HCT116 (cell line): ENCODE data around the gene FCRLB.
"Not testable (repeated sequence)": the region's sequence is repeated elsewhere in the genome, so short reads cannot be mapped to it uniquely, and the experiment has no call there.

Experiments
- EGR1 ChIP-seq: IDR thresholded peaks from 2 replicates; pipeline ENCODE4 v1.6.1; 2012; ENCODE audit warnings: low read depth
- EZH2 ChIP-seq: fragments of 200-600 bp; sonication (generic); IDR thresholded peaks from 2 replicates; pipeline ENCODE4 v1.6.1; 2017; ENCODE audit warnings: antibody characterized with exemption, mixed run types
- POLR2A ChIP-seq: IDR thresholded peaks from 2 replicates; pipeline ENCODE4 v1.7.0; 2011; ENCODE audit warnings: borderline replicate concordance; ENCODE audit not compliant: insufficient read depth, insufficient read length; ENCODE audit errors: extremely low read depth
- POLR2AphosphoS5 ChIP-seq: IDR thresholded peaks from 2 replicates; pipeline ENCODE4 v1.6.1; 2011; ENCODE audit warnings: mild to moderate bottlenecking, low read depth, low read length, moderate library complexity
- SP1 ChIP-seq: IDR thresholded peaks from 2 replicates; pipeline ENCODE4 v1.6.1; 2012; ENCODE audit warnings: low read depth
- ZFX ChIP-seq: fragments of 450-650 bp; IDR thresholded peaks from 2 replicates; pipeline ENCODE4 v1.6.1; 2017
- TF ChIP-seq, protein P1 (sequence below), 3 experiments: fragments of 200-600 bp in 1 of 3; sonication (generic) in 1 of 3; IDR thresholded peaks in 2 of 3; conservative IDR thresholded peaks in 1 of 3; 2 replicates each; pipeline ENCODE4 v1.5.1; 2012 to 2017; ENCODE audit warnings: low read depth in 2 of 3, low read length in 2 of 3, antibody characterized with exemption in 1 of 3, borderline replicate concordance in 1 of 3, control low read depth in 1 of 3, mild to moderate bottlenecking in 1 of 3, mixed read lengths in 1 of 3, mixed run types in 1 of 3, moderate library complexity in 1 of 3; ENCODE audit not compliant: insufficient read depth in 1 of 3

DNA sequence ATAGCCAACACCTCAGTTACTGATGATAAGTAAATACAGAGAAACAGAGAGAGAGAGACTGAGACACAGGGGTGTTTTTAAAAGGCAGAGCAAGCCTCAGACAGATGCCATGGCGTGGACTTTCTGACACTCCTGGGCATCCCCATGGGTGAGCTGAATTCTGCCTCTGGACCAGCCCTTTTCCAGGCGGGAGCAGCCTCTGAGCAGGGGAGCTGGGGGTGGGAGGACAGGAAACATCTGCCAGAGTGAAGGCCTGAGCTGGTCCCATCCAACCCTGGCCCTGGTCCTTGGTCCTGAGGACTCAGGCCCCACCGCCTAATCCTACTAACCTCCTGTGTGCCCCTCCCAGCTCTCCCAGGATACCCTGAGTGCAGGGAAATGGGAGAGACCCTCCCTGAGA, 46.4 kb upstream of the FCRLB start:
- TF ChIP-seq, protein P1, sequence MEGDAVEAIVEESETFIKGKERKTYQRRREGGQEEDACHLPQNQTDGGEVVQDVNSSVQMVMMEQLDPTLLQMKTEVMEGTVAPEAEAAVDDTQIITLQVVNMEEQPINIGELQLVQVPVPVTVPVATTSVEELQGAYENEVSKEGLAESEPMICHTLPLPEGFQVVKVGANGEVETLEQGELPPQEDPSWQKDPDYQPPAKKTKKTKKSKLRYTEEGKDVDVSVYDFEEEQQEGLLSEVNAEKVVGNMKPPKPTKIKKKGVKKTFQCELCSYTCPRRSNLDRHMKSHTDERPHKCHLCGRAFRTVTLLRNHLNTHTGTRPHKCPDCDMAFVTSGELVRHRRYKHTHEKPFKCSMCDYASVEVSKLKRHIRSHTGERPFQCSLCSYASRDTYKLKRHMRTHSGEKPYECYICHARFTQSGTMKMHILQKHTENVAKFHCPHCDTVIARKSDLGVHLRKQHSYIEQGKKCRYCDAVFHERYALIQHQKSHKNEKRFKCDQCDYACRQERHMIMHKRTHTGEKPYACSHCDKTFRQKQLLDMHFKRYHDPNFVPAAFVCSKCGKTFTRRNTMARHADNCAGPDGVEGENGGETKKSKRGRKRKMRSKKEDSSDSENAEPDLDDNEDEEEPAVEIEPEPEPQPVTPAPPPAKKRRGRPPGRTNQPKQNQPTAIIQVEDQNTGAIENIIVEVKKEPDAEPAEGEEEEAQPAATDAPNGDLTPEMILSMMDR (IDR thresholded peaks at IDR 0.05 in 2 of 3, conservative IDR thresholded peaks at IDR 0.05 in 1 of 3; ENCODE audit: borderline replicate concordance in 1 of 3, insufficient read depth in 1 of 3, low read depth in 2 of 3, low read length in 2 of 3), result not testable (repeated sequence)
- not testable (repeated sequence) for TF ChIP-seq POLR2A, POLR2AphosphoS5, SP1, EGR1, EZH2, ZFX
